Activated CD8-positive, alpha-beta memory T cell treated with anti-CD3 and anti-CD28 coated beads for 24 hours (primary cell): ENCODE data around the gene LIMS2.

Experiments used
- DNase-seq: peaks from one replicate; pipeline ENCODE4 v3.0.0-alpha.2; 2020

LIMS2 gene

GRCh38 chr2:127656569-127657231 lies 18.6 kb downstream of the LIMS2 start:
- DNase-seq = no peak

- DNase-seq = no peak
These were observed 19.9 kb downstream of the LIMS2 start for GRCh38 chr2:127655209-127656073.

- no peak for DNase-seq
These were observed 20.5 kb downstream of the LIMS2 start for GRCh38 chr2:127654838-127655175.

GRCh38 chr2:127654084-127654837 lies 21.1 kb downstream of the LIMS2 start:
- DNase-seq = no peak

GRCh38 chr2:127653421-127654083 lies 21.8 kb downstream of the LIMS2 start:
- no peak for DNase-seq

- DNase-seq = no peak
These were observed 22.5 kb downstream of the LIMS2 start for GRCh38 chr2:127652786-127653357.

GRCh38 chr2:127651971-127652550 lies 23.3 kb downstream of the LIMS2 start:
- no peak for DNase-seq

- DNase-seq = no peak
These were observed 23.9 kb downstream of the LIMS2 start for GRCh38 chr2:127651381-127651809.

GRCh38 chr2:127650785-127651380 lies 24.4 kb downstream of the LIMS2 start:
- no peak for DNase-seq

GRCh38 chr2:127650041-127650784 lies 25.1 kb downstream of the LIMS2 start:
- DNase-seq = no peak

- peak; percentile 96 for DNase-seq
These were observed 25.7 kb downstream of the LIMS2 start for GRCh38 chr2:127649684-127650040.

GRCh38 chr2:127649100-127649611 lies 26.2 kb downstream of the LIMS2 start:
- peak; percentile 68 for DNase-seq

GRCh38 chr2:127648321-127648720 lies 27.0 kb downstream of the LIMS2 start:
- DNase-seq = no peak

GRCh38 chr2:127647242-127648190 lies 27.8 kb downstream of the LIMS2 start:
- DNase-seq = no peak

GRCh38 chr2:127646487-127647241 lies 28.7 kb downstream of the LIMS2 start:
- DNase-seq = no peak

- DNase-seq = no peak
These were observed 29.7 kb downstream of the LIMS2 start, which contains the start of gene GPR17 for GRCh38 chr2:127645395-127646291. Gene GPR17, plus strand, starts transcription at chr2:127646153. Its CDS starts 4,583 bp downstream, at chr2:127650736.

- no peak for DNase-seq
These were observed 30.3 kb downstream of the LIMS2 start for GRCh38 chr2:127645026-127645394.
